IMR-90 (cell line): Measurements from ENCODE around the gene PRKG2. TPM values are rescaled to one million over a fixed set of nuclear protein-coding genes. Genes with fewer than 3 reads are reported as not detected.

Experiments
- ATAC-seq: fragments of 200-7000 bp; cut with Tn5 transposase; 2 replicates; pipeline ENCODE4 v1.9.1; 2020; ENCODE audit warnings: low read depth, mild to moderate bottlenecking, moderate library complexity
- BruUV-seq: library from RNA; stranded (reverse); fragments of 400-500 nt; replicated peaks from 2 replicates; lab custom pipeline; 2021; lab: Mats Ljungman, UMichigan
- CTCF ChIA-PET: fragments of 300-600 bp; formaldehyde crosslinking; extraction: SDS; loops from one replicate; lab custom pipeline; 2021; ENCODE audit warnings: antibody characterized with exemption; lab: Yijun Ruan, JAX
- POLR2A ChIA-PET: fragments of 300-600 bp; sonication (Branson Sonifier 250); formaldehyde crosslinking; loops from one replicate; lab custom pipeline; 2022; ENCODE audit warnings: antibody characterized with exemption; ENCODE audit not compliant: unreplicated experiment; lab: Charles Lee
- DNase-seq: peaks from one replicate; pipeline ENCODE4 v3.0.0; 2013
- H2AFZ ChIP-seq: replicated peaks from 2 replicates; pipeline ENCODE3; 2013; ENCODE audit warnings: low read length, mild to moderate bottlenecking; ENCODE audit not compliant: poor library complexity
- H2AK5ac ChIP-seq: 2 replicates; pipeline ENCODE4 v1.6.1; 2013; ENCODE audit warnings: low read depth, low read length, inconsistent platforms
- H2AK9ac ChIP-seq: replicated peaks from 2 replicates; pipeline ENCODE3; 2013; ENCODE audit warnings: mild to moderate bottlenecking, low read depth, low read length, moderate library complexity; ENCODE audit not compliant: poor library complexity
- H2BK120ac ChIP-seq: 2 replicates; pipeline ENCODE4 v1.6.1; 2013; ENCODE audit warnings: low read depth, low read length, inconsistent platforms
- H2BK15ac ChIP-seq: 3 replicates; pipeline ENCODE4 v1.6.1; 2013; ENCODE audit warnings: low read depth, low read length, inconsistent platforms
- H2BK20ac ChIP-seq: 2 replicates; pipeline ENCODE4 v1.6.1; 2013; ENCODE audit warnings: low read depth, mild to moderate bottlenecking, inconsistent platforms, low read length, moderate library complexity
- H2BK5ac ChIP-seq: 2 replicates; pipeline ENCODE4 v1.6.1; 2013; ENCODE audit warnings: mild to moderate bottlenecking, low read depth, low read length, inconsistent platforms; ENCODE audit not compliant: poor library complexity, severe bottlenecking
- H3K14ac ChIP-seq: replicated peaks from 2 replicates; pipeline ENCODE4 v1.6.1; 2013; ENCODE audit warnings: low read depth, low read length, inconsistent platforms
- H3K18ac ChIP-seq: 2 replicates; pipeline ENCODE4 v1.6.1; 2013; ENCODE audit warnings: low read depth, low read length, control low read depth
- H3K23ac ChIP-seq: 2 replicates; pipeline ENCODE4 v1.6.1; 2013; ENCODE audit warnings: low read depth, low read length, inconsistent platforms
- H3K27ac ChIP-seq: 2 replicates; pipeline ENCODE4 v1.5.1; 2013; ENCODE audit warnings: mild to moderate bottlenecking, control low read depth, low read length; ENCODE audit not compliant: insufficient read depth
- H3K27me3 ChIP-seq: 2 replicates; pipeline ENCODE4 v1.6.1; 2013; ENCODE audit warnings: low read length; ENCODE audit not compliant: control insufficient read depth, insufficient read depth
- H3K36me3 ChIP-seq: 2 replicates; pipeline ENCODE4 v1.6.1; 2013; ENCODE audit warnings: low read length, mixed read lengths; ENCODE audit not compliant: control insufficient read depth, insufficient read depth
- H3K4ac ChIP-seq: 2 replicates; pipeline ENCODE4 v1.6.1; 2013; ENCODE audit warnings: low read depth, low read length, inconsistent platforms
- H3K4me1 ChIP-seq: 2 replicates; pipeline ENCODE4 v1.6.1; 2013; ENCODE audit warnings: low read length, mixed read lengths; ENCODE audit not compliant: control insufficient read depth, insufficient read depth
- H3K4me2 ChIP-seq: 2 replicates; pipeline ENCODE4 v1.6.1; 2013; ENCODE audit warnings: low read depth, mild to moderate bottlenecking, control low read depth, low read length, moderate library complexity
- H3K4me3 ChIP-seq: 2 replicates; pipeline ENCODE4 v1.5.1; 2013; ENCODE audit warnings: low read depth, mild to moderate bottlenecking, control low read depth, low read length, moderate library complexity; ENCODE audit not compliant: insufficient read depth
- H3K56ac ChIP-seq: 2 replicates; pipeline ENCODE4 v1.6.1; 2013; ENCODE audit warnings: low read length, inconsistent platforms; ENCODE audit not compliant: insufficient read depth; ENCODE audit errors: extremely low read depth
- H3K79me1 ChIP-seq, 2 experiments: 2 replicates each; pipeline ENCODE4 v1.6.1; 2013; ENCODE audit warnings: low read length in 2 of 2, inconsistent platforms in 1 of 2, low read depth in 1 of 2
- H3K9ac ChIP-seq: 2 replicates; pipeline ENCODE4 v1.6.1; 2013; ENCODE audit warnings: low read depth, low read length, control low read depth
- H3K9me1 ChIP-seq: 2 replicates; pipeline ENCODE4 v1.6.1; 2013; ENCODE audit warnings: low read length, inconsistent platforms; ENCODE audit not compliant: insufficient read depth
- H3K9me3 ChIP-seq: 2 replicates; pipeline ENCODE4 v1.6.1; 2013; ENCODE audit warnings: low read length; ENCODE audit not compliant: control insufficient read depth, insufficient read depth
- H4K20me1 ChIP-seq: 2 replicates; pipeline ENCODE4 v1.6.1; 2013; ENCODE audit warnings: low read length, inconsistent platforms; ENCODE audit not compliant: insufficient read depth
- H4K5ac ChIP-seq: 2 replicates; pipeline ENCODE4 v1.6.1; 2013; ENCODE audit warnings: mild to moderate bottlenecking, low read depth, low read length, control low read depth
- H4K8ac ChIP-seq, 2 experiments: 2 replicates each; pipeline ENCODE4 v1.6.1; 2013; ENCODE audit warnings: low read depth in 2 of 2, low read length in 2 of 2, control low read depth in 1 of 2, inconsistent platforms in 1 of 2
- H4K91ac ChIP-seq: 2 replicates; pipeline ENCODE4 v1.6.1; 2013; ENCODE audit warnings: low read depth, low read length, inconsistent platforms; ENCODE audit not compliant: insufficient read depth
- CEBPB ChIP-seq: IDR thresholded peaks from 2 replicates; pipeline ENCODE4 v1.6.1; 2012; ENCODE audit warnings: low read depth, low read length, improper control_type of control experiment
- CHD1 ChIP-seq: IDR thresholded peaks from 2 replicates; pipeline ENCODE4 v1.6.1; 2012; ENCODE audit warnings: low read depth, low read length, improper control_type of control experiment
- FOS ChIP-seq: fragments of 150-350 bp; IDR thresholded peaks from 2 replicates; pipeline ENCODE4 v1.6.1; 2016; ENCODE audit warnings: low read depth, low read length
- MAFK ChIP-seq: IDR thresholded peaks from 2 replicates; pipeline ENCODE4 v1.6.1; 2012; ENCODE audit warnings: low read depth, low read length, improper control_type of control experiment
- MXI1 ChIP-seq: IDR thresholded peaks from 2 replicates; pipeline ENCODE4 v1.6.1; 2012; ENCODE audit warnings: low read depth, mild to moderate bottlenecking, low read length, moderate library complexity, borderline replicate concordance
- NFE2L2 ChIP-seq: fragments of 150-350 bp; IDR thresholded peaks from 2 replicates; pipeline ENCODE4 v1.6.1; 2016; ENCODE audit warnings: low read depth, mild to moderate bottlenecking, low read length
- POLR2A ChIP-seq: IDR thresholded peaks from 2 replicates; pipeline ENCODE4 v1.6.1; 2012; ENCODE audit warnings: mild to moderate bottlenecking, low read depth, low read length
- WGBS, 2 experiments: methylation state at CpG; one replicate each; pipeline versions ENCODE4 v1.1.5 to v1.1.7; 2013; ENCODE audit warnings: missing lambda C conversion rate in 2 of 2; ENCODE audit not compliant: insufficient read length in 1 of 2; ENCODE audit errors: extremely low coverage in 2 of 2; 5-methylcytosine and 5-hydroxymethylcytosine counted together
- dilution Hi-C: fragments of 300-500 bp; cut with HindIII; formaldehyde crosslinking; loops from one replicate; pipeline ENCODE4 v1.14.3; 2018; ENCODE audit warnings: low sequenced_read_pairs; ENCODE audit not compliant: unreplicated experiment
- in situ Hi-C: fragments of 300-500 bp; cut with MboI; formaldehyde crosslinking; loops from 3 replicates; pipeline ENCODE4 v1.14.3; 2019; ENCODE audit warnings: low sequenced_read_pairs, inconsistent platforms, mixed read lengths
- intact Hi-C: fragments of 100-400 bp; cut with micrococcal nuclease; formaldehyde crosslinking; loops from 2 replicates; pipeline ENCODE4 v1.10.0; 2022
- polyA plus RNA-seq, 3 experiments: library from polyadenylated mRNA; depleted of rRNA; stranded (reverse); fragments of >200 nt; gene quantifications; 2 replicates each; pipeline ENCODE4 v1.2.3, GENCODE V29; 2012; ENCODE audit warnings: low replicate concordance in 1 of 3
- total RNA-seq: library from RNA; depleted of rRNA; stranded (reverse); fragments of >200 nt; gene quantifications from 2 replicates; pipeline ENCODE4 v1.2.3, GENCODE V29; 2012

Gene PRKG2
- total and polyA plus RNA-seq, 2 of the 4 experiments (the other 2 are of a cell fraction) = 0.44 to 2.0 TPM

GRCh38 chr4:81058621-81059020, 156.4 kb downstream of the PRKG2 start:
- Histone ChIP-seq H4K5ac (no peak overlapping the region), H4K8ac (no peak overlapping the region), H2AFZ (no peak overlapping the region), H3K56ac (no peak overlapping the region), H3K79me1 (no peaks in the 10 kb centered on the region), H3K4me2 (no peak overlapping the region), H3K23ac (no peak overlapping the region), H2BK5ac (no peak overlapping the region), H3K27me3 (no peaks in the 10 kb centered on the region; the same call in 1 of the 2 replicates), H3K4me3 (no peak overlapping the region), H3K9me3 (no peaks in the 10 kb centered on the region), H3K9me1 (no peaks in the 10 kb centered on the region), H3K36me3 (no peaks in the 10 kb centered on the region), H3K4me1 (peaks cover 6% of the 10 kb centered on the region; the same call in 1 of the 2 replicates), H3K14ac (no peak overlapping the region), H2BK15ac (no peak overlapping the region), H3K4ac (no peak overlapping the region), H4K91ac (no peak overlapping the region), H4K20me1 (no peaks in the 10 kb centered on the region), H3K9ac (no peak overlapping the region), H3K27ac (no peak overlapping the region), H2AK5ac (no peak overlapping the region), H3K18ac (no peak overlapping the region), H2BK120ac (no peak overlapping the region), H2BK20ac (no peak overlapping the region), H2AK9ac (no peak overlapping the region)
- in situ Hi-C loops (no loop called here), dilution Hi-C loops (no loop called here), intact Hi-C loops (no loop called here)
- no peak for DNase-seq
- ChIA-PET POLR2A (no interaction called here), CTCF (no interaction called here)
- ATAC-seq = no peak
- no CpG with 5 or more reads among the region's 1 CpG for WGBS, 2 experiments
- TF ChIP-seq POLR2A = no peak
- no peak for TF ChIP-seq NFE2L2
- TF ChIP-seq CHD1 = no peak
- no peak for TF ChIP-seq FOS
- no peak for TF ChIP-seq CEBPB
- TF ChIP-seq MAFK = no peak
- TF ChIP-seq MXI1 = no peak
- no TSS peak for BruUV-seq
